Activated CD8-positive, alpha-beta memory T cell treated with anti-CD3 and anti-CD28 coated beads for 4 hours (primary cell): ENCODE measurements around the gene UGGT1.
"Not testable (repeated sequence)": the region's sequence is repeated elsewhere in the genome, so short reads cannot be mapped to it uniquely, and the experiment has no call there.

Source experiments
- DNase-seq, 2 donors: peaks; one replicate each; pipeline ENCODE4 v3.0.0-alpha.2; 2020; ENCODE audit warnings: low read depth in 2 of 2

UGGT1 gene

GRCh38 chr2:128177315-128177714 lies 86.3 kb downstream of the UGGT1 start:
- no peak for DNase-seq

- no peak for DNase-seq
These were observed 87.2 kb downstream of the UGGT1 start for GRCh38 chr2:128178149-128178649.

GRCh38 chr2:128178650-128179460 lies 87.9 kb downstream of the UGGT1 start:
- peak in 1 of 2 donors; percentile 3 for DNase-seq

GRCh38 chr2:128179461-128179755 lies 88.4 kb downstream of the UGGT1 start:
- DNase-seq = no peak

GRCh38 chr2:128180031-128180430 lies 89.0 kb downstream of the UGGT1 start:
- DNase-seq = no peak

- no peak for DNase-seq
These were observed 94.6 kb downstream of the UGGT1 start for GRCh38 chr2:128185576-128185975.

GRCh38 chr2:128187032-128187654 lies 96.1 kb downstream of the UGGT1 start:
- DNase-seq = no peak

- DNase-seq = no peak
These were observed 104.5 kb downstream of the UGGT1 start for GRCh38 chr2:128195435-128195984.

GRCh38 chr2:128196026-128196425 lies 105.0 kb downstream of the UGGT1 start:
- no peak for DNase-seq

GRCh38 chr2:128196471-128196931 lies 105.5 kb downstream of the UGGT1 start:
- no peak for DNase-seq

GRCh38 chr2:128197059-128197458 lies 106.1 kb downstream of the UGGT1 start:
- no peak for DNase-seq

- DNase-seq = no peak
These were observed 107.7 kb downstream of the UGGT1 start for GRCh38 chr2:128198656-128199055.

- DNase-seq = no peak
These were observed 108.1 kb downstream of the UGGT1 start for GRCh38 chr2:128199141-128199540.

GRCh38 chr2:128202791-128203190 lies 111.8 kb downstream of the UGGT1 start:
- DNase-seq = no peak

- no peak for DNase-seq
These were observed 115.2 kb downstream of the UGGT1 start for GRCh38 chr2:128206245-128206644.

- DNase-seq = no peak
These were observed 117.0 kb downstream of the UGGT1 start for GRCh38 chr2:128208023-128208422.

GRCh38 chr2:128208631-128209324 lies 117.8 kb downstream of the UGGT1 start:
- not testable (repeated sequence) for DNase-seq

GRCh38 chr2:128214251-128214650 lies 123.3 kb downstream of the UGGT1 start:
- DNase-seq = no peak

- DNase-seq = no peak
These were observed 124.0 kb downstream of the UGGT1 start for GRCh38 chr2:128214866-128215460.

GRCh38 chr2:128215897-128216642 lies 125.1 kb downstream of the UGGT1 start:
- DNase-seq = no peak

GRCh38 chr2:128217671-128218070 lies 126.7 kb downstream of the UGGT1 start:
- DNase-seq = no peak
